Ovary (tissue), 3 donors: ENCODE results near the gene CITED4.

ENCODE experiments used
- EP300 ChIP-seq: sonication (generic); formaldehyde crosslinking; IDR thresholded peaks from one replicate; pipeline ENCODE4 v1.6.1; 2017; ENCODE audit warnings: antibody characterized with exemption
- TF ChIP-seq, protein P1 (sequence below), 3 donors: fragments of 450-650 bp in 2 of 3; fragments of 200-600 bp in 1 of 3; IDR thresholded peaks; one replicate each; pipeline versions ENCODE4 v1.5.1 to v1.8.0; 2016 to 2022; ENCODE audit warnings: antibody characterized with exemption in 3 of 3, mild to moderate bottlenecking in 1 of 3
- donor health status: DM: no; HTN: no; CAD: no.

DNA sequence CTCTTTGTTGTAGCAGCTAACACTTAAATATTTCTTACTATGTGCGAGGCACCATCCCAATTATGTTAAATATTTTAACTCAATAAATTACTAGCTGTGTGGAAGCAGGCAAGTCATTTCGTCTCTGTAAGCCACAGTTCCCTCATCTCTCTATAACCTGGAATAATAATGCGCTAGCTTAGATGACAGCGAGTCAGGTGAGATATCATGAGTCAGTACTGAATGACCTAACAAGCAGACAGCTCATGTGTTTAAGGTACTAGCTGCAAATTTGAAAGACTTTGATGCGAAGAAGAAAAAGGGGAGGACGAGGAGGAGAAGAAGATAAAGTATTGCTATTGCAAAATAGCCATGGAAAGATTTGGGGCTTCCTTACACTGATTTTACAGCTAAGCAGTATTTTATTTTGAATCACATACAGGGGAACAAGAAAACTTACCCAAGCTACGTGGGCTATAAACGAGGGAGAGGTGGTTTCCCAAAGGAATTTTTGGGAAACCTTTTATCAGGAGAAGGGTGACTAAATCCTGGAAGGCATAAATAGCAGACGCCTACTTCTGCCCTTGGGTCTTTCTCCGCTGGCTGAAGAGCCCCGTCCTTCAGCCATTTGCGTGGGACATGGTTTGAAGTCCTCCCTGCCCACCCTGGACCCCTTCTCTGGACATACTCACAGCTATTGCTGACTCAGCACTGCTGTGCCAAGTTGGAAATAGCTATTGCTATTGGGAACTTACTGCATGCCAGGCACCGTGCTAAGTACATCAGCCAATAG is 8.9 kb downstream of the CITED4 start:
- TF ChIP-seq, protein P1, sequence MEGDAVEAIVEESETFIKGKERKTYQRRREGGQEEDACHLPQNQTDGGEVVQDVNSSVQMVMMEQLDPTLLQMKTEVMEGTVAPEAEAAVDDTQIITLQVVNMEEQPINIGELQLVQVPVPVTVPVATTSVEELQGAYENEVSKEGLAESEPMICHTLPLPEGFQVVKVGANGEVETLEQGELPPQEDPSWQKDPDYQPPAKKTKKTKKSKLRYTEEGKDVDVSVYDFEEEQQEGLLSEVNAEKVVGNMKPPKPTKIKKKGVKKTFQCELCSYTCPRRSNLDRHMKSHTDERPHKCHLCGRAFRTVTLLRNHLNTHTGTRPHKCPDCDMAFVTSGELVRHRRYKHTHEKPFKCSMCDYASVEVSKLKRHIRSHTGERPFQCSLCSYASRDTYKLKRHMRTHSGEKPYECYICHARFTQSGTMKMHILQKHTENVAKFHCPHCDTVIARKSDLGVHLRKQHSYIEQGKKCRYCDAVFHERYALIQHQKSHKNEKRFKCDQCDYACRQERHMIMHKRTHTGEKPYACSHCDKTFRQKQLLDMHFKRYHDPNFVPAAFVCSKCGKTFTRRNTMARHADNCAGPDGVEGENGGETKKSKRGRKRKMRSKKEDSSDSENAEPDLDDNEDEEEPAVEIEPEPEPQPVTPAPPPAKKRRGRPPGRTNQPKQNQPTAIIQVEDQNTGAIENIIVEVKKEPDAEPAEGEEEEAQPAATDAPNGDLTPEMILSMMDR (IDR thresholded peaks at IDR 0.05), result no peak
- TF ChIP-seq EP300, result no peak
